ENCODE measurements around the gene CLMN.

GRCh38 chr14:95286645-95287044 is 33.1 kb downstream of the CLMN start:
- no peak for TF ChIP-seq CTCF (IDR thresholded peaks at IDR 0.05)
- no peak for TF ChIP-seq POLR2A (IDR thresholded peaks at IDR 0.05; ENCODE audit: low read depth)

Measured in esophagus muscularis mucosa (tissue), 3 donors.